ENCODE measurements around the gene PHF21B.

Gene PHF21B

GRCh38 chr22:44892803-44893730, 116.7 kb downstream of the PHF21B start:
- H3K4me1 ChIP-seq (ENCODE audit: control insufficient read depth, low read depth, low read length) = peaks cover 5% of the 10 kb centered on the region
- H3K9me3 ChIP-seq (ENCODE audit: control insufficient read depth, low read depth, low read length) = no peaks in the 10 kb centered on the region
- H3K27ac ChIP-seq (ENCODE audit: low read length) = no peak overlapping the region
- no peak overlapping the region for H3K9ac ChIP-seq (ENCODE audit: low read length)
- no peak overlapping the region for H3K4me3 ChIP-seq (ENCODE audit: low read length)
- H3K36me3 ChIP-seq (ENCODE audit: control insufficient read depth, low read depth, low read length) = peaks cover 12% of the 10 kb centered on the region
- H3K27me3 ChIP-seq (ENCODE audit: control insufficient read depth, insufficient read depth, low read length) = no peaks in the 10 kb centered on the region

DNA sequence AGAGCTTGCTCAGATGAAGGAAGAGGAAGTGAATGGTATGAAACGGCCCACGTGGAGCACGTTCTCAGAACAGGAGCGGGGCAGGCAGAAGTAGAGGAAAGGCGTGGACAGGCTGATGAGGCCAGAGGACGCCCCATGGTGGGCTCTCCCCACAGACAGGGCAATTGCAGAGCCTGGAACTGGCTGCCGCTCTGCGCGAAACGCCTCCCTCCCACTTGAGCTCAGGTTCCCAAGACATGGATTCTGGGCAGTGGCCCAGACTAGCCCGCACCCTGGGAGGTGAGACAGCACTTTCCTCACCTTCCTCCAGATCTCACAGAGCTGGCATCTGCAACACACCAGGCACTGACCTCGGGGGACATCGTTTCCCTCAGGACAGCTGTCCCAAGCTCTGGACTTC, 117.6 kb downstream of the PHF21B start:
- Histone ChIP-seq H3K4me1 (ENCODE audit: control insufficient read depth, low read depth, low read length) (peaks cover 5% of the 10 kb centered on the region), H3K36me3 (ENCODE audit: control insufficient read depth, low read depth, low read length) (peaks cover 12% of the 10 kb centered on the region), H3K27ac (ENCODE audit: low read length) (no peak overlapping the region), H3K9ac (ENCODE audit: low read length) (no peak overlapping the region), H3K27me3 (ENCODE audit: control insufficient read depth, insufficient read depth, low read length) (no peaks in the 10 kb centered on the region), H3K4me3 (ENCODE audit: low read length) (no peak overlapping the region), H3K9me3 (ENCODE audit: control insufficient read depth, low read depth, low read length) (no peaks in the 10 kb centered on the region)

DNA sequence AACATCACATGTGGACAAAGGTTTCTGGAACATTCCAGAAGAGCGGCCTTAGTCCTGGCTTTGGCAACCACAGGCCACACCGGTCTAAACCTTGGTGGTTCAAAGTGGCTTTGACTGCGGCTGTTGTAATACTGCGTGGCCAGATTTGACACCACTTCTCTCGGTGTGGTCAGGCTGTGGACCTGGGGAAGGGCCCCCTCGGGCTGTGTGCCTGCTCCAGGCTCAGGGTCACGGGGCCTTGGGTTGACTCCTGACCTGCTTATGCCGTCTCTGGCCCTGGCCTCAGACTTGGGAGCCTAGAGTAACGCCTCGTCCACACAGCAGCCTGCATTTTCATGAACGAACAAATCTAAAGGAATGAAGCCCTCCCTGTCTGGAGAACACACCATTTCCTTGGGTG, 118.0 kb downstream of the PHF21B start:
- Histone ChIP-seq H3K27me3 (ENCODE audit: control insufficient read depth, insufficient read depth, low read length) (no peaks in the 10 kb centered on the region), H3K36me3 (ENCODE audit: control insufficient read depth, low read depth, low read length) (peaks cover 12% of the 10 kb centered on the region), H3K27ac (ENCODE audit: low read length) (no peak overlapping the region), H3K9ac (ENCODE audit: low read length) (no peak overlapping the region), H3K4me1 (ENCODE audit: control insufficient read depth, low read depth, low read length) (peaks cover 5% of the 10 kb centered on the region), H3K9me3 (ENCODE audit: control insufficient read depth, low read depth, low read length) (no peaks in the 10 kb centered on the region), H3K4me3 (ENCODE audit: low read length) (no peak overlapping the region)

GRCh38 chr22:44891293-44891747, 118.5 kb downstream of the PHF21B start:
- no peak overlapping the region for H3K4me3 ChIP-seq (ENCODE audit: low read length)
- H3K27me3 ChIP-seq (ENCODE audit: control insufficient read depth, insufficient read depth, low read length) = no peaks in the 10 kb centered on the region
- no peak overlapping the region for H3K27ac ChIP-seq (ENCODE audit: low read length)
- H3K36me3 ChIP-seq (ENCODE audit: control insufficient read depth, low read depth, low read length) = peaks cover 12% of the 10 kb centered on the region
- H3K9ac ChIP-seq (ENCODE audit: low read length) = no peak overlapping the region
- no peaks in the 10 kb centered on the region for H3K9me3 ChIP-seq (ENCODE audit: control insufficient read depth, low read depth, low read length)
- H3K4me1 ChIP-seq (ENCODE audit: control insufficient read depth, low read depth, low read length) = peaks cover 5% of the 10 kb centered on the region

DNA sequence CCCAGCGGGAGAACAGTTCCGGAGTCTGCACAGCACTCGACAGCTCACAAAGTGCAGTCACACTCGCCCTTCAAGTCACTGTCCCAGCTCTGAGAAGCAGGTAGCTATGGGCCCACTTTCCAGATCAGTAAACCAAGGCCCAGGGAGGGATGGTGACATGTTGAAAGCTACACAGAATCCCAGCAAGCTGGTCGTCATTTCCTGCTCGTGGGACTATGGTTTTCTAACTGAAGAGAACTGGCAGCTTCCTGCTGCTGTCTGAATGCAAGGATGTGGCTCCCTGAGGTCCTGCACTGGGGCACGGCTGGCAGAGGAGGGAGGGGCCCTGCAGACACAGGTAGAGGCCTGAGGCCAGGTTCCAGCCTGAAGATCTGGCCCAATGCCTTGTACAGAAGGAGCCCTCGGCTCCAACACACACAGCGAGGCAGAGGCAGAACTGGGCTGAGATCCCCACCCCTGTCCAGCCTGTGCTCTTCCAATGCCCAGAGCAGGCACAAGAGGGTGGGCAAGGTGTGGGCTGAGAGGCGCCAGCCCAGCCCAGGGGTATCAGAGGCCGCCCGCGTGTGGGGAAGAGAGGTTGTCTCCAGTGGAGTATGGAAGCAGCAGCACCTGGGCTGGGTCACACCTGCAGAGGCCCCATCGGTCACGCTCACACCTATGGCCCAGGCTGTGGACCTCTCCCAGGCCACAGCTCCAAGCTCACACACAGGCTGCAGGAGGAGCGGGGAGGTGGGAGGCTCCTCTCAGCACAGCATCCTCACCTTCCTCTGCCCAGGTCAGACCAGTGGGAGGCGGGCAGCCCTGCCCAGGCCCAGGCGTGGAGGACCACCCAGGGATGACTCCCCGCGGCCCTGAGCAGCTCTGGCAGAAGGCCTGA, 119.2 kb downstream of the PHF21B start:
- no peak overlapping the region for H3K4me3 ChIP-seq (ENCODE audit: low read length)
- peaks cover 12% of the 10 kb centered on the region for H3K36me3 ChIP-seq (ENCODE audit: control insufficient read depth, low read depth, low read length)
- no peaks in the 10 kb centered on the region for H3K27me3 ChIP-seq (ENCODE audit: control insufficient read depth, insufficient read depth, low read length)
- H3K4me1 ChIP-seq (ENCODE audit: control insufficient read depth, low read depth, low read length) = peaks cover 5% of the 10 kb centered on the region
- H3K9me3 ChIP-seq (ENCODE audit: control insufficient read depth, low read depth, low read length) = no peaks in the 10 kb centered on the region
- no peak overlapping the region for H3K9ac ChIP-seq (ENCODE audit: low read length)
- no peak overlapping the region for H3K27ac ChIP-seq (ENCODE audit: low read length)

DNA sequence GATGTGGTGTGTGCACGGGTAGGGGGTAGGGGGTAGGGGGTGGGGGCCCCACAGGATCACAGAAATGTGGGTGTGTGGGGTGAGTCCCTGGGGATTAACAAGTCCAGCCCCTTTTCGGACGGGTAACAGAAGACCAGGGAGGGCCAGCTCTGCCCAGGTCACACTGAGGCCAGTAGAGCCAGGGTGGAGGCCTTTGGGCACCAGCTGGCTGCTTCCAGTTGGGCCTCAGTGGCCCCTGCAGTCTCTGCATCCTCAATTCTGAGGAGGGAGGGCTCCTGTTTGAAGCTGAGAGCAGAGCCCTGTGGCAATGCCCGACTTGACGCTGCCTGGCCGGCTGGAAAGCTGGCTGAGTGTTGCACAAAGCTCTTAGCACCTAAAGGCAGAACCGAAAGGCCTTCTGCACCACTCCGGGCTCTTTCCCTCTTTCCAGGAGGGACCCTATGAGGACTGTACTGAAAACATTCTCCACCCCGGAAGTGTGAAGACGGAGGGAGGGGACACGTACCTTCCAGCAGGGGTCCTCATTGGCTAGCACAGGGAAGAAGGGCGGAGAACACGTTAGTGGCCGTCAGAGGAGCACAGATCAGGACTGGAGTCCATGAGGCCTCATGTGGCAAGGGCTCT, 120.4 kb downstream of the PHF21B start:
- no peak overlapping the region for H3K4me3 ChIP-seq (ENCODE audit: low read length)
- H3K27ac ChIP-seq (ENCODE audit: low read length) = no peak overlapping the region
- no peaks in the 10 kb centered on the region for H3K9me3 ChIP-seq (ENCODE audit: control insufficient read depth, low read depth, low read length)
- H3K27me3 ChIP-seq (ENCODE audit: control insufficient read depth, insufficient read depth, low read length) = no peaks in the 10 kb centered on the region
- peaks cover 5% of the 10 kb centered on the region for H3K4me1 ChIP-seq (ENCODE audit: control insufficient read depth, low read depth, low read length)
- peaks cover 15% of the 10 kb centered on the region for H3K36me3 ChIP-seq (ENCODE audit: control insufficient read depth, low read depth, low read length)
- H3K9ac ChIP-seq (ENCODE audit: low read length) = no peak overlapping the region

DNA sequence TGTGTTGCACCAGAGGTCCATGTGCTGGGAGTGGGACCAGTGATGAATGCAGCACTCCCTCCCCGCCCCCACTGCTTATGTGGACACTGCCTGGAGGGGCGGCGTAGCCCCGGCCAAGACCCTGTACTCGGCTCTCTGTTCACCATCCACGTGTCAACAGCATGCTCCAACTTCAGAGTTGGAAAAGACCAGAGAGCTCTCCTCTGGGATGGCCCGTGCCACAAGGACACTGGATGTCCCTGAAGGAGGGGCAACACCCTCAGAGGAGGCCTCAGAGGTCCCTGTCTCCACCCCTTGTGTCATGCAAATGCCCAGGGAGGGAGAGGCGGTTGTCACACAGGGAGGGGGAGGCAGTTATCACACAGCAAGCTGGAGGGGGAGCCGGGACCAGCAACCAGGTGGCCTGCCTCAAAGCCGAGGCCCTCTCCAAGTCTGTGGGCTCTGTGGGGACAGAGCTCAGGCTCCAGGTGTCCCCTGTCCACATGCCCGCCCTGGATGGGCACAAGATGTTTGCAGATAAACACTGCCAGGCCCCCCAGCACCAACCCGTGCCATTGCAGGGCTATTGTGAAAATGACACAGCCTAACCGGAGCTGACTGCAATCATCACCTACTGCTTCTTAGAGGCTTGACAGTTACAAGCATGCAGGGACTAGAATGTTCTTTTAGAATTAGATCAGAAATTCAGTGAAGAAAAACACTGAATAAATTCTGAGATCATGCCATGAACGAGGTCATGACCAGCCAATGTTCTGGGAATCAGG, 121.1 kb downstream of the PHF21B start:
- no peak overlapping the region for H3K9ac ChIP-seq (ENCODE audit: low read length)
- H3K4me1 ChIP-seq (ENCODE audit: control insufficient read depth, low read depth, low read length) = peaks cover 5% of the 10 kb centered on the region
- no peak overlapping the region for H3K27ac ChIP-seq (ENCODE audit: low read length)
- no peak overlapping the region for H3K4me3 ChIP-seq (ENCODE audit: low read length)
- H3K27me3 ChIP-seq (ENCODE audit: control insufficient read depth, insufficient read depth, low read length) = no peaks in the 10 kb centered on the region
- peaks cover 15% of the 10 kb centered on the region for H3K36me3 ChIP-seq (ENCODE audit: control insufficient read depth, low read depth, low read length)
- no peaks in the 10 kb centered on the region for H3K9me3 ChIP-seq (ENCODE audit: control insufficient read depth, low read depth, low read length)

DNA sequence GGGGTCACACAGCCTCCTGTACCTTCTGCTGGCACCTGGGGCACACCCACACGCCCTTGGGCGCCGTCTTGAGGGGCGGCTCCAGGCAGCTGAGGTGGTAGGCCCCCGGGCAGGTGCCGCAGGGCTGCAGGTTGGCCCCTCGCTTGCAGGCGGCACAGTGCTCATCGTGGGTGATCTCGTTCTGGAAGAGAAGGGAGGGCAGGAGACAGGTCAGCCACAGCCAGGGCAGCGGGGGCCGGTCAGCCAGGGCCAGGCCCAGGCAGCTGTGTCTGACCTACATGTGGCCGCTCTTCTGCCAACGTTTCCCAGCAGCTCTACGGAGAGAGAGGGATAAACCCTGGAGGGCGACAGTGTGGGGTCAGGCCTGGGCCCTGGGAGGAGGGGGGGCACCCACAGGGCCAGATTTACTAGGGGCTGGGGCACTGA, 121.9 kb downstream of the PHF21B start:
- no peaks in the 10 kb centered on the region for H3K27me3 ChIP-seq (ENCODE audit: control insufficient read depth, insufficient read depth, low read length)
- H3K36me3 ChIP-seq (ENCODE audit: control insufficient read depth, low read depth, low read length) = peaks cover 21% of the 10 kb centered on the region
- no peak overlapping the region for H3K27ac ChIP-seq (ENCODE audit: low read length)
- no peaks in the 10 kb centered on the region for H3K9me3 ChIP-seq (ENCODE audit: control insufficient read depth, low read depth, low read length)
- H3K4me1 ChIP-seq (ENCODE audit: control insufficient read depth, low read depth, low read length) = peaks cover 5% of the 10 kb centered on the region
- no peak overlapping the region for H3K4me3 ChIP-seq (ENCODE audit: low read length)
- no peak overlapping the region for H3K9ac ChIP-seq (ENCODE audit: low read length)

DNA sequence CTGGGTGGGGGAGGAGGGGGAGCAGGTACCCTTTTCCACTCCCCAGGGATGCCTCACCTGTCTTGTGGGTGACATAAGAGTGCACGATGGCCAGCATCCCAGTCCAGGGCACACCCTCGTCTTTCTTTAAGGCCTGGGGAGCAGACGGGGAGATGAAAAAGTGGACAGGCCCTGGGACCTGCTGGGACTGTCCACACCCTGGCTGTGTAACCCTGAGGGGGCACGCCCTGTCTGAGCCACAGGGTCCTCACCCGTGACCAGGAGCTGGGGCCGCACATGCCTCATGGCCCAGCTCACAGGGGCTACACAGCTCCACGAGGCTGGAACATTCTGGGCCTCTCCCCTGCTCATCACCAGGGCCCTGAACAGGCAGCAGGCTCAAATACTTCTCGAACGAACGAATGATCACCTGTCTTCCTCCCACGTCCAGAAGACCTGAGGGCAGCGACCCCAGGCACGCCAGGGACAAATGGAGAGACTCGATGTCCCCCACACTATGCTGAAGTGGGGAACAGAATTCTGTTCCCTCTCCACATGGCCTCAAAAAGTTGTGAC, 123.9 kb downstream of the PHF21B start:
- peaks cover 23% of the 10 kb centered on the region for H3K36me3 ChIP-seq (ENCODE audit: control insufficient read depth, low read depth, low read length)

GRCh38 chr22:44884968-44885805, 124.6 kb downstream of the PHF21B start:
- no peak overlapping the region for H3K9ac ChIP-seq (ENCODE audit: low read length)
- no peaks in the 10 kb centered on the region for H3K27me3 ChIP-seq (ENCODE audit: control insufficient read depth, insufficient read depth, low read length)
- H3K27ac ChIP-seq (ENCODE audit: low read length) = no peak overlapping the region
- no peaks in the 10 kb centered on the region for H3K9me3 ChIP-seq (ENCODE audit: control insufficient read depth, low read depth, low read length)
- peaks cover 23% of the 10 kb centered on the region for H3K36me3 ChIP-seq (ENCODE audit: control insufficient read depth, low read depth, low read length)
- no peak overlapping the region for H3K4me3 ChIP-seq (ENCODE audit: low read length)
- H3K4me1 ChIP-seq (ENCODE audit: control insufficient read depth, low read depth, low read length) = peaks cover 5% of the 10 kb centered on the region

More for the DNA sequence above, 123.9 kb downstream of the PHF21B start:
- Histone ChIP-seq H3K9me3 (ENCODE audit: control insufficient read depth, low read depth, low read length) (no peaks in the 10 kb centered on the region), H3K9ac (ENCODE audit: low read length) (no peak overlapping the region), H3K27me3 (ENCODE audit: control insufficient read depth, insufficient read depth, low read length) (no peaks in the 10 kb centered on the region), H3K27ac (ENCODE audit: low read length) (no peak overlapping the region), H3K4me1 (ENCODE audit: control insufficient read depth, low read depth, low read length) (peaks cover 5% of the 10 kb centered on the region), H3K4me3 (ENCODE audit: low read length) (no peak overlapping the region)
